H9 (cell line): ENCODE measurements around the gene WDR53. TPM values are rescaled to one million over a fixed set of nuclear protein-coding genes. Genes with fewer than 3 reads are reported as not detected.

Experiments
- DNase-seq: peaks from one replicate; pipeline ENCODE4 v3.0.0-alpha.2; 2017
- H2AFZ ChIP-seq: one replicate; pipeline ENCODE4 v1.6.1; 2013; ENCODE audit warnings: mild to moderate bottlenecking, low read length, control low read depth, moderate library complexity
- H2AK5ac ChIP-seq: 2 replicates; pipeline ENCODE4 v1.6.1; 2013; ENCODE audit warnings: low read length, control low read depth, mixed read lengths; ENCODE audit not compliant: insufficient read length
- H2BK120ac ChIP-seq: one replicate; pipeline ENCODE4 v1.6.1; 2013; ENCODE audit warnings: low read depth, mild to moderate bottlenecking, low read length, control low read depth, inconsistent platforms; ENCODE audit not compliant: poor library complexity, severe bottlenecking
- H2BK12ac ChIP-seq: 2 replicates; pipeline ENCODE4 v1.6.1; 2013; ENCODE audit warnings: low read length, control low read depth, mixed read lengths, low read depth; ENCODE audit not compliant: insufficient read length
- H2BK15ac ChIP-seq: 2 replicates; pipeline ENCODE4 v1.6.1; 2013; ENCODE audit warnings: low read depth, low read length, control low read depth
- H2BK20ac ChIP-seq: one replicate; pipeline ENCODE4 v1.6.1; 2013; ENCODE audit warnings: low read depth, mild to moderate bottlenecking, low read length, control low read depth, inconsistent platforms; ENCODE audit not compliant: poor library complexity, severe bottlenecking
- H2BK5ac ChIP-seq: 2 replicates; pipeline ENCODE4 v1.6.1; 2013; ENCODE audit warnings: low read length, control low read depth, mixed read lengths; ENCODE audit not compliant: insufficient read length
- H3K14ac ChIP-seq: 2 replicates; pipeline ENCODE4 v1.6.1; 2013; ENCODE audit warnings: low read length, control low read depth; ENCODE audit not compliant: insufficient read depth
- H3K18ac ChIP-seq: 2 replicates; pipeline ENCODE4 v1.6.1; 2013; ENCODE audit warnings: low read depth, mild to moderate bottlenecking, mixed read lengths, low read length, control low read depth; ENCODE audit not compliant: insufficient read length
- H3K23ac ChIP-seq: 2 replicates; pipeline ENCODE4 v1.6.1; 2013; ENCODE audit warnings: low read length, control low read depth, mixed read lengths, low read depth; ENCODE audit not compliant: insufficient read length
- H3K23me2 ChIP-seq: 2 replicates; pipeline ENCODE4 v1.6.1; 2013; ENCODE audit warnings: low read depth, mild to moderate bottlenecking, mixed read lengths, low read length, control low read depth; ENCODE audit not compliant: insufficient read length, poor library complexity, severe bottlenecking
- H3K27ac ChIP-seq: 2 replicates; pipeline ENCODE4 v1.5.1; 2013; ENCODE audit warnings: low read length, control low read depth, mixed read lengths, low read depth; ENCODE audit not compliant: insufficient read length
- H3K27me3 ChIP-seq: 2 replicates; pipeline ENCODE4 v1.6.1; 2013; ENCODE audit warnings: low read length, control low read depth, inconsistent platforms; ENCODE audit not compliant: insufficient read depth
- H3K4ac ChIP-seq: 2 replicates; pipeline ENCODE4 v1.6.1; 2013; ENCODE audit warnings: low read depth, mild to moderate bottlenecking, control low read depth, inconsistent platforms, low read length, moderate library complexity
- H3K4me1 ChIP-seq: 2 replicates; pipeline ENCODE4 v1.6.1; 2013; ENCODE audit warnings: low read length, control low read depth, inconsistent platforms; ENCODE audit not compliant: insufficient read depth
- H3K4me2 ChIP-seq: 2 replicates; pipeline ENCODE4 v1.6.1; 2013; ENCODE audit warnings: low read length, control low read depth, mixed read lengths; ENCODE audit not compliant: insufficient read length, insufficient read depth
- H3K56ac ChIP-seq: 2 replicates; pipeline ENCODE4 v1.6.1; 2013; ENCODE audit warnings: low read depth, mild to moderate bottlenecking, mixed read lengths, low read length, control low read depth; ENCODE audit not compliant: insufficient read length
- H3K79me1 ChIP-seq: 2 replicates; pipeline ENCODE4 v1.6.1; 2013; ENCODE audit warnings: low read depth, mild to moderate bottlenecking, moderate library complexity, low read length, control low read depth, inconsistent platforms; ENCODE audit not compliant: insufficient read depth, poor library complexity, severe bottlenecking
- H3K79me2 ChIP-seq: 2 replicates; pipeline ENCODE4 v1.6.1; 2013; ENCODE audit warnings: low read length, control low read depth, inconsistent platforms; ENCODE audit not compliant: insufficient read depth
- H3K9ac ChIP-seq: 2 replicates; pipeline ENCODE4 v1.6.1; 2013; ENCODE audit warnings: low read length, control low read depth, mixed read lengths; ENCODE audit not compliant: insufficient read length; ENCODE audit errors: extremely low read depth
- H3K9me3 ChIP-seq: one replicate; pipeline ENCODE4 v1.6.1; 2013; ENCODE audit warnings: low read depth, low read length, inconsistent platforms; ENCODE audit not compliant: control insufficient read depth
- H3T11ph ChIP-seq: one replicate; pipeline ENCODE4 v1.6.1; 2013; ENCODE audit warnings: mild to moderate bottlenecking, low read length, control low read depth, inconsistent platforms
- H4K20me1 ChIP-seq: one replicate; pipeline ENCODE4 v1.6.1; 2013; ENCODE audit not compliant: control insufficient read depth, insufficient read length, insufficient read depth
- H4K5ac ChIP-seq: 2 replicates; pipeline ENCODE4 v1.6.1; 2013; ENCODE audit warnings: low read depth, mild to moderate bottlenecking, mixed read lengths, low read length, control low read depth; ENCODE audit not compliant: insufficient read length
- H4K8ac ChIP-seq: replicated peaks from 2 replicates; pipeline ENCODE4 v1.6.1; 2013; ENCODE audit warnings: low read length, control low read depth, mixed read lengths, low read depth; ENCODE audit not compliant: insufficient read length
- H4K91ac ChIP-seq: 2 replicates; pipeline ENCODE4 v1.6.1; 2013; ENCODE audit warnings: low read depth, mild to moderate bottlenecking, moderate library complexity, mixed read lengths, low read length, control low read depth; ENCODE audit not compliant: insufficient read length
- H3K27ac Mint-ChIP-seq, 3 experiments: 2 replicates in 2 of 3; 3 replicates in 1 of 3; pipeline ENCODE4 v1.8.0; 2020 to 2021; ENCODE audit warnings: mixed read lengths in 3 of 3, mild to moderate bottlenecking in 1 of 3, moderate library complexity in 1 of 3
- H3K27me3 Mint-ChIP-seq: 2 replicates; pipeline ENCODE4 v1.8.0; 2021; ENCODE audit warnings: low read depth, mild to moderate bottlenecking, moderate library complexity, mixed read lengths
- H3K36me3 Mint-ChIP-seq, 3 experiments: 2 replicates in 2 of 3; 3 replicates in 1 of 3; pipeline ENCODE4 v1.8.0; 2020 to 2021; ENCODE audit warnings: low read depth in 3 of 3, mixed read lengths in 3 of 3; ENCODE audit not compliant: insufficient read depth in 1 of 3
- H3K4me1 Mint-ChIP-seq, 2 experiments: 2 replicates each; pipeline ENCODE4 v1.8.0; 2020; ENCODE audit warnings: mixed read lengths in 2 of 2
- H3K4me3 Mint-ChIP-seq, 2 experiments: 2 replicates in 1 of 2; 3 replicates in 1 of 2; pipeline ENCODE4 v1.8.0; 2020 to 2021; ENCODE audit warnings: mild to moderate bottlenecking in 2 of 2, mixed read lengths in 2 of 2, moderate library complexity in 1 of 2
- H3K9me3 Mint-ChIP-seq, 2 experiments: 2 replicates in 1 of 2; 3 replicates in 1 of 2; pipeline ENCODE4 v1.8.0; 2020; ENCODE audit warnings: mild to moderate bottlenecking in 2 of 2, mixed read lengths in 2 of 2, moderate library complexity in 1 of 2
- WGBS: extraction: QIAGEN DNeasy Blood & Tissue Kit; methylation state at CpG from one replicate; pipeline ENCODE4 v1.1.7; 2013; ENCODE audit warnings: missing lambda C conversion rate, low lambda C conversion rate, mixed read lengths; ENCODE audit not compliant: insufficient read length; ENCODE audit errors: extremely low coverage; 5-methylcytosine and 5-hydroxymethylcytosine counted together
- total RNA-seq: library from RNA; stranded (reverse); gene quantifications from 2 replicates; pipeline ENCODE4 v1.2.1, GENCODE V29; 2021
- TF ChIP-seq, protein P1 (sequence below): fragments of 200-600 bp; sonication (generic); conservative IDR thresholded peaks from 3 replicates; pipeline ENCODE4 v1.8.0; 2021; ENCODE audit warnings: antibody characterized with exemption, mild to moderate bottlenecking

WDR53 gene
- total RNA-seq, 1 experiment from 2014 or later, result 21.2 TPM

DNA sequence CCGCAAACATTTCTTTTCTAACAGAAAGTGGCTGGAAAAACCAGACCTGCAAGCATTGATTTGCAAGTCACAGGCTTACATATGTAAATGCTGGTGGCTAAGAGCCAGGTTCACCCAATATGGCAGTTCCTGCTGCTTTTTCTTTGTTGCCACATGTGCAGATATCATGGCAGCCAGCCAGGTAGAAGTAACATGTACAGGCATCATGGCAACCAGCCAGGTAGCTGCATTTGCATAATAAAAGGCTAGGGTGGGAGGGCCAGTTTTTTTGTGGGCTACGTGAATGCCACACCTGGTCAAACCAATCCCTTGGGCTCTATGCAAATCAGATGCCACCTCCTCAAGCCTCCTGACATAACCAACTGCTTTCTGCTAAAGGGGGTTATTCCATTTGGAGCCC lies 50.4 kb downstream of the WDR53 start:
- no peak overlapping the region for H3T11ph ChIP-seq
- H2AFZ ChIP-seq, result no peak overlapping the region
- H3K27me3 ChIP-seq, result no peaks in the 10 kb centered on the region
- H3K79me2 ChIP-seq, result no peaks in the 10 kb centered on the region
- no peak overlapping the region for H2BK20ac ChIP-seq
- peaks cover 30 to 41% (median 30%) of the 10 kb centered on the region in 3 experiments for H3K36me3 Mint-ChIP-seq
- H3K9me3 Mint-ChIP-seq, result peaks cover 50 to 57% of the 10 kb centered on the region in 2 experiments
- H3K4me1 Mint-ChIP-seq, result peaks cover 11 to 23% of the 10 kb centered on the region in 2 experiments
- peak; percentile 53 for DNase-seq
- no peaks in the 10 kb centered on the region for H4K20me1 ChIP-seq
- no peaks in the 10 kb centered on the region for H3K4me1 ChIP-seq
- H3K4me3 Mint-ChIP-seq, result no peak overlapping the region; a peak in 1 of 5 replicates
- no peak overlapping the region for H4K8ac ChIP-seq
- no peak overlapping the region for H3K56ac ChIP-seq
- H3K9me3 ChIP-seq, result peaks cover 23% of the 10 kb centered on the region
- no peak overlapping the region for H2BK5ac ChIP-seq
- no peak overlapping the region for H2AK5ac ChIP-seq
- H2BK12ac ChIP-seq, result no peak overlapping the region
- H3K27ac ChIP-seq, result no peak overlapping the region
- no peak overlapping the region for H3K4ac ChIP-seq
- H2BK15ac ChIP-seq, result no peak overlapping the region
- no peak overlapping the region for H3K14ac ChIP-seq
- H3K23ac ChIP-seq, result no peak overlapping the region
- no peak overlapping the region for H2BK120ac ChIP-seq
- peaks cover 4% of the 10 kb centered on the region for H3K27me3 Mint-ChIP-seq
- TF ChIP-seq, protein P1, sequence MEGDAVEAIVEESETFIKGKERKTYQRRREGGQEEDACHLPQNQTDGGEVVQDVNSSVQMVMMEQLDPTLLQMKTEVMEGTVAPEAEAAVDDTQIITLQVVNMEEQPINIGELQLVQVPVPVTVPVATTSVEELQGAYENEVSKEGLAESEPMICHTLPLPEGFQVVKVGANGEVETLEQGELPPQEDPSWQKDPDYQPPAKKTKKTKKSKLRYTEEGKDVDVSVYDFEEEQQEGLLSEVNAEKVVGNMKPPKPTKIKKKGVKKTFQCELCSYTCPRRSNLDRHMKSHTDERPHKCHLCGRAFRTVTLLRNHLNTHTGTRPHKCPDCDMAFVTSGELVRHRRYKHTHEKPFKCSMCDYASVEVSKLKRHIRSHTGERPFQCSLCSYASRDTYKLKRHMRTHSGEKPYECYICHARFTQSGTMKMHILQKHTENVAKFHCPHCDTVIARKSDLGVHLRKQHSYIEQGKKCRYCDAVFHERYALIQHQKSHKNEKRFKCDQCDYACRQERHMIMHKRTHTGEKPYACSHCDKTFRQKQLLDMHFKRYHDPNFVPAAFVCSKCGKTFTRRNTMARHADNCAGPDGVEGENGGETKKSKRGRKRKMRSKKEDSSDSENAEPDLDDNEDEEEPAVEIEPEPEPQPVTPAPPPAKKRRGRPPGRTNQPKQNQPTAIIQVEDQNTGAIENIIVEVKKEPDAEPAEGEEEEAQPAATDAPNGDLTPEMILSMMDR, result no peak
- no CpG with 5 or more reads among the region's 2 CpGs for WGBS
- H3K27ac Mint-ChIP-seq, result peak overlapping the region; percentile 71 to 89 (median 71); a peak in 3 of 7 replicates
- no peaks in the 10 kb centered on the region for H3K79me1 ChIP-seq
- H3K9ac ChIP-seq, result no peak overlapping the region
- H3K4me2 ChIP-seq, result no peak overlapping the region
- no peaks in the 10 kb centered on the region for H3K23me2 ChIP-seq
- no peak overlapping the region for H3K18ac ChIP-seq
- H4K91ac ChIP-seq, result no peak overlapping the region
- no peak overlapping the region for H4K5ac ChIP-seq
